ENCODE data around the gene RADX. TPM values are rescaled to one million over a fixed set of nuclear protein-coding genes. Genes with fewer than 3 reads are reported as not detected.
A peak's percentile ranks its signal among the peaks of the same experiment; 100 is the strongest.

The RADX gene
- total and polyA plus RNA-seq, 2 of the 13 experiments (the other 11 are each of a cell fraction or from before 2014, with no cell fraction given): 1.1 to 2.7 TPM

GRCh38 chrX:106684207-106684606 lies 72.4 kb downstream of the RADX start:
- FAIRE-seq: no peak

GRCh38 chrX:106692425-106693065 lies 80.8 kb downstream of the RADX start:
- ATAC-seq (peak; percentile 89), DNase-seq (ENCODE audit: low spot score) (peak; percentile 82), FAIRE-seq (peak; percentile 86)
- Histone ChIP-seq H3K4me2 (ENCODE audit: low read depth, low read length) (peak overlapping the region; percentile 75), H3K4me3 (replicated peaks in 1 of 3; ENCODE audit: insufficient read depth in 1 of 3, low read depth in 2 of 3, low read length in 3 of 3) (no peak overlapping the region; a peak in 2 of 6 replicates), H3K27ac (ENCODE audit: extremely low read length, insufficient read depth, low read length) (peak overlapping the region; percentile 76), H3K4me1 (ENCODE audit: insufficient read depth, low read length) (peaks cover 23% of the 10 kb centered on the region), H3K9me3 (ENCODE audit: low read length) (no peaks in the 10 kb centered on the region), H3K9ac (ENCODE audit: insufficient read depth, low read depth, low read length) (peak overlapping the region; percentile 25; the same call in 1 of the 2 replicates), H4K20me1 (ENCODE audit: insufficient read depth, low read length) (no peaks in the 10 kb centered on the region), H2AFZ (ENCODE audit: low read length) (peak overlapping the region; percentile 9), H3K27me3 (ENCODE audit: control insufficient read depth in 1 of 2, insufficient read depth in 2 of 2, low read length in 2 of 2) (no peaks in the 10 kb centered on the region), H3K36me3 (replicated peaks in 1 of 2; ENCODE audit: control insufficient read depth in 1 of 2, insufficient read depth in 2 of 2, low read length in 2 of 2) (no peaks in the 10 kb centered on the region), H3K79me2 (ENCODE audit: insufficient read depth, low read length) (peaks cover 12% of the 10 kb centered on the region)
- ChIA-PET POLR2A (interaction anchor here (1.0 to 2.3 kb wide), 6 partner anchors 18 to 110 kb away, joined by 3 to 20 read pairs (median 3); partner anchors contain the start of genes RNF128 and TBC1D8B), CTCF (ENCODE audit: low intra/inter-chr PET ratio, low total read pairs) (no interaction called here)
- in situ Hi-C loops (cut with HindIII; ENCODE audit: extremely low pct_ligation_motif_present, low pct_unique_long_range_greater_than_20kb) (no loop called here), intact Hi-C loops (cut with micrococcal nuclease; ENCODE audit: unreplicated experiment) (loop anchor here (1.0 to 5.0 kb wide), 2 partner anchors 35 to 100 kb away; no protein-coding TSS in a partner anchor)
- no TSS peak for BruUV-seq (replicated peaks)
- WGBS (ENCODE audit: low lambda C conversion rate): 15% methylated on average over 7 of the region's 7 CpGs
- no peak for TF ChIP-seq KLF9 (CRISPR knock-in tag; IDR thresholded peaks at IDR 0.05; ENCODE audit: low read depth)
- TF ChIP-seq SOX13 (IDR thresholded peaks at IDR 0.05): 0 out of 2 replicates have a peak, but pooled peaks have one; percentile 9
- peak in 1 of 2 experiments; percentile 79; a peak in 2 of 4 replicates for TF ChIP-seq SOX13 (CRISPR knock-in tag; conservative IDR thresholded peaks at IDR 0.05 in 1 of 2, IDR thresholded peaks at IDR 0.05 in 1 of 2)
- TF ChIP-seq PHF21A (CRISPR knock-in tag; IDR thresholded peaks at IDR 0.05): 0 out of 2 replicates have a peak, but pooled peaks have one; percentile 25
- TF ChIP-seq PRDM15 (CRISPR knock-in tag; IDR thresholded peaks at IDR 0.05): 0 out of 2 replicates have a peak, but pooled peaks have one; percentile 15
- TF ChIP-seq HES4 (CRISPR knock-in tag; IDR thresholded peaks at IDR 0.05; ENCODE audit: borderline replicate concordance): no peak
- peak; percentile 46 for TF ChIP-seq GATAD2A (CRISPR knock-in tag; IDR thresholded peaks at IDR 0.05)

More at GRCh38 chrX:106684207-106684606, 72.4 kb downstream of the RADX start:
- Histone ChIP-seq H3K4me1 (ENCODE audit: insufficient read depth, low read length) (no peaks in the 10 kb centered on the region), H3K9me3 (ENCODE audit: low read length) (no peaks in the 10 kb centered on the region), H3K9ac (ENCODE audit: insufficient read depth, low read depth, low read length) (no peak overlapping the region), H2AFZ (ENCODE audit: low read length) (no peak overlapping the region), H3K27me3 (ENCODE audit: control insufficient read depth in 1 of 2, insufficient read depth in 2 of 2, low read length in 2 of 2) (no peaks in the 10 kb centered on the region), H3K4me3 (replicated peaks in 1 of 3; ENCODE audit: insufficient read depth in 1 of 3, low read depth in 2 of 3, low read length in 3 of 3) (no peak overlapping the region), H3K36me3 (replicated peaks in 1 of 2; ENCODE audit: control insufficient read depth in 1 of 2, insufficient read depth in 2 of 2, low read length in 2 of 2) (no peaks in the 10 kb centered on the region), H3K4me2 (ENCODE audit: low read depth, low read length) (no peak overlapping the region), H3K79me2 (ENCODE audit: insufficient read depth, low read length) (no peaks in the 10 kb centered on the region), H4K20me1 (ENCODE audit: insufficient read depth, low read length) (no peaks in the 10 kb centered on the region), H3K27ac (ENCODE audit: extremely low read length, insufficient read depth, low read length) (no peak overlapping the region)
- in situ Hi-C loops (cut with HindIII; ENCODE audit: extremely low pct_ligation_motif_present, low pct_unique_long_range_greater_than_20kb): no loop called here
- WGBS (ENCODE audit: low lambda C conversion rate): 75% methylated on average over 4 of the region's 4 CpGs
- ATAC-seq: no peak
- POLR2A ChIA-PET: no interaction called here
- no TSS peak for BruUV-seq (replicated peaks)
- CTCF ChIA-PET (ENCODE audit: low intra/inter-chr PET ratio, low total read pairs): no interaction called here
- intact Hi-C loops (cut with micrococcal nuclease; ENCODE audit: unreplicated experiment): no loop called here
- TF ChIP-seq ELF4 (CRISPR knock-in tag; IDR thresholded peaks at IDR 0.05; ENCODE audit: borderline replicate concordance): no peak
- TF ChIP-seq HIC2 (CRISPR knock-in tag; IDR thresholded peaks at IDR 0.05; ENCODE audit: low read depth): no peak
- TF ChIP-seq MAF1 (CRISPR knock-in tag; IDR thresholded peaks at IDR 0.05; ENCODE audit: borderline replicate concordance): no peak
- no peak for TF ChIP-seq ZNF614 (CRISPR knock-in tag; IDR thresholded peaks at IDR 0.05; ENCODE audit: borderline replicate concordance)
- DNase-seq (ENCODE audit: low spot score): no peak
